Epithelial cell of esophagus (primary cell): ENCODE data around the gene MICU1.

Experiments used
- DNase-seq: peaks from one replicate; pipeline ENCODE4 v3.0.0; 2010; ENCODE audit warnings: low read depth
- H3K4me3 ChIP-seq: 2 replicates; pipeline ENCODE4 v1.5.1; 2011; ENCODE audit warnings: mild to moderate bottlenecking, low read length, control low read depth
- CTCF ChIP-seq: IDR thresholded peaks from 2 replicates; pipeline ENCODE4 v1.5.1; 2011; ENCODE audit warnings: low read depth, mild to moderate bottlenecking, low read length, control low read depth, inconsistent platforms; ENCODE audit not compliant: insufficient read depth; ENCODE audit errors: missing control alignments

MICU1 gene

GRCh38 chr10:72337722-72338121 is 288.2 kb downstream of the MICU1 start:
- TF ChIP-seq CTCF = no peak
- no peak for DNase-seq
- H3K4me3 ChIP-seq = no peak overlapping the region

- peak; percentile 97 for TF ChIP-seq CTCF
- no peak overlapping the region for H3K4me3 ChIP-seq
- DNase-seq = peak; percentile 72
Measured at GRCh38 chr10:72337039-72337629, 288.7 kb downstream of the MICU1 start.

GRCh38 chr10:72336259-72337038 is 289.4 kb downstream of the MICU1 start:
- TF ChIP-seq CTCF = no peak
- no peak overlapping the region for H3K4me3 ChIP-seq
- DNase-seq = no peak

GRCh38 chr10:72335394-72336258 is 290.3 kb downstream of the MICU1 start:
- no peak for TF ChIP-seq CTCF
- no peak overlapping the region for H3K4me3 ChIP-seq
- DNase-seq = no peak

- no peak overlapping the region for H3K4me3 ChIP-seq
- TF ChIP-seq CTCF = no peak
- peak; percentile 66 for DNase-seq
Measured at GRCh38 chr10:72334825-72335393, 291.0 kb downstream of the MICU1 start.

- no peak overlapping the region for H3K4me3 ChIP-seq
- no peak for DNase-seq
Measured at GRCh38 chr10:72334196-72334824, 291.6 kb downstream of the MICU1 start.

More at GRCh38 chr10:72334196-72334824, 291.6 kb downstream of the MICU1 start:
- TF ChIP-seq CTCF = no peak
